Measurements from ENCODE around the gene CDAN1.

CDAN1 gene

DNA sequence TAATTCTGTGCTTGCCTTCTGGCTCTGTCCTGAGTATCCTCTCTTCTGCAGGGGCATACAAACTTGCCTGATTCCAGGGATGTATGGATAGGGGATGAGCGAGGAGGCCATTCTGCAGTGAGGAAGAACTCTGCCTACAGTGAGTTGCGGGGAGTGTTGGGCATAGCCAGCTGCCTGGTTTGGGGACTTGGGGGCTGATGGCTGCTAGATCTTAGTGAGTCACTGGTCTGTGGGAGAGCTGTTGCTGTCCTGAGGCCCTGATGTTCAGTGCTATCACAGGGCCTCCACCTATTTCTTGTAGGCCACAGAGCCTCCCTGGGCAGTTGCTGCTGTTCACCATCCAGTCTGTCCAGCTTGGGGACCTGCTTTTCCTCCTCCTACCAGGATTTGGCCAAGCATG lies 20.3 kb downstream of the CDAN1 start:
- no peak for ATAC-seq (ENCODE audit: low read depth)
- Histone ChIP-seq H3K9me3 (ENCODE audit: severe bottlenecking) (no peaks in the 10 kb centered on the region), H3K4me1 (ENCODE audit: insufficient read depth, poor library complexity, severe bottlenecking) (peaks cover 6% of the 10 kb centered on the region), H3K27ac (ENCODE audit: poor library complexity, severe bottlenecking) (no peak overlapping the region), H3K36me3 (ENCODE audit: low read depth) (no peaks in the 10 kb centered on the region), H3K27me3 (ENCODE audit: insufficient read depth, poor library complexity, severe bottlenecking) (no peaks in the 10 kb centered on the region), H3K4me3 (ENCODE audit: severe bottlenecking) (no peak overlapping the region)
- TF ChIP-seq, protein P1, sequence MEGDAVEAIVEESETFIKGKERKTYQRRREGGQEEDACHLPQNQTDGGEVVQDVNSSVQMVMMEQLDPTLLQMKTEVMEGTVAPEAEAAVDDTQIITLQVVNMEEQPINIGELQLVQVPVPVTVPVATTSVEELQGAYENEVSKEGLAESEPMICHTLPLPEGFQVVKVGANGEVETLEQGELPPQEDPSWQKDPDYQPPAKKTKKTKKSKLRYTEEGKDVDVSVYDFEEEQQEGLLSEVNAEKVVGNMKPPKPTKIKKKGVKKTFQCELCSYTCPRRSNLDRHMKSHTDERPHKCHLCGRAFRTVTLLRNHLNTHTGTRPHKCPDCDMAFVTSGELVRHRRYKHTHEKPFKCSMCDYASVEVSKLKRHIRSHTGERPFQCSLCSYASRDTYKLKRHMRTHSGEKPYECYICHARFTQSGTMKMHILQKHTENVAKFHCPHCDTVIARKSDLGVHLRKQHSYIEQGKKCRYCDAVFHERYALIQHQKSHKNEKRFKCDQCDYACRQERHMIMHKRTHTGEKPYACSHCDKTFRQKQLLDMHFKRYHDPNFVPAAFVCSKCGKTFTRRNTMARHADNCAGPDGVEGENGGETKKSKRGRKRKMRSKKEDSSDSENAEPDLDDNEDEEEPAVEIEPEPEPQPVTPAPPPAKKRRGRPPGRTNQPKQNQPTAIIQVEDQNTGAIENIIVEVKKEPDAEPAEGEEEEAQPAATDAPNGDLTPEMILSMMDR (IDR thresholded peaks at IDR 0.05; ENCODE audit: poor library complexity, severe bottlenecking): no peak
- DNase-seq (ENCODE audit: low spot score): peak; percentile 35

GRCh38 chr15:42716125-42716524 lies 20.8 kb downstream of the CDAN1 start:
- H3K27me3 ChIP-seq (ENCODE audit: insufficient read depth, poor library complexity, severe bottlenecking): no peaks in the 10 kb centered on the region
- H3K4me3 ChIP-seq (ENCODE audit: severe bottlenecking): no peak overlapping the region
- no peaks in the 10 kb centered on the region for H3K36me3 ChIP-seq (ENCODE audit: low read depth)
- H3K27ac ChIP-seq (ENCODE audit: poor library complexity, severe bottlenecking): no peak overlapping the region
- peaks cover 5% of the 10 kb centered on the region for H3K4me1 ChIP-seq (ENCODE audit: insufficient read depth, poor library complexity, severe bottlenecking)
- ATAC-seq (ENCODE audit: low read depth): no peak
- no peak for DNase-seq (ENCODE audit: low spot score)
- TF ChIP-seq, protein P1 (IDR thresholded peaks at IDR 0.05; ENCODE audit: poor library complexity, severe bottlenecking): no peak
- H3K9me3 ChIP-seq (ENCODE audit: severe bottlenecking): no peaks in the 10 kb centered on the region

GRCh38 chr15:42712584-42712983 lies 24.3 kb downstream of the CDAN1 start:
- no peak for ATAC-seq (ENCODE audit: low read depth)
- TF ChIP-seq, protein P1 (IDR thresholded peaks at IDR 0.05; ENCODE audit: poor library complexity, severe bottlenecking): no peak

GRCh38 chr15:42711746-42712145 lies 25.2 kb downstream of the CDAN1 start:
- H3K36me3 ChIP-seq (ENCODE audit: low read depth): no peaks in the 10 kb centered on the region
- TF ChIP-seq, protein P1 (IDR thresholded peaks at IDR 0.05; ENCODE audit: poor library complexity, severe bottlenecking): no peak
- no peaks in the 10 kb centered on the region for H3K9me3 ChIP-seq (ENCODE audit: severe bottlenecking)
- no peaks in the 10 kb centered on the region for H3K4me1 ChIP-seq (ENCODE audit: insufficient read depth, poor library complexity, severe bottlenecking)
- no peak overlapping the region for H3K27ac ChIP-seq (ENCODE audit: poor library complexity, severe bottlenecking)
- H3K4me3 ChIP-seq (ENCODE audit: severe bottlenecking): no peak overlapping the region
- ATAC-seq (ENCODE audit: low read depth): no peak
- H3K27me3 ChIP-seq (ENCODE audit: insufficient read depth, poor library complexity, severe bottlenecking): no peaks in the 10 kb centered on the region
- no peak for DNase-seq (ENCODE audit: low spot score)

More at GRCh38 chr15:42712584-42712983, 24.3 kb downstream of the CDAN1 start:
- no peaks in the 10 kb centered on the region for H3K9me3 ChIP-seq (ENCODE audit: severe bottlenecking)
- H3K27ac ChIP-seq (ENCODE audit: poor library complexity, severe bottlenecking): no peak overlapping the region
- no peaks in the 10 kb centered on the region for H3K27me3 ChIP-seq (ENCODE audit: insufficient read depth, poor library complexity, severe bottlenecking)
- H3K4me1 ChIP-seq (ENCODE audit: insufficient read depth, poor library complexity, severe bottlenecking): no peaks in the 10 kb centered on the region
- H3K36me3 ChIP-seq (ENCODE audit: low read depth): no peaks in the 10 kb centered on the region
- H3K4me3 ChIP-seq (ENCODE audit: severe bottlenecking): no peak overlapping the region
- DNase-seq (ENCODE audit: low spot score): no peak

DNA sequence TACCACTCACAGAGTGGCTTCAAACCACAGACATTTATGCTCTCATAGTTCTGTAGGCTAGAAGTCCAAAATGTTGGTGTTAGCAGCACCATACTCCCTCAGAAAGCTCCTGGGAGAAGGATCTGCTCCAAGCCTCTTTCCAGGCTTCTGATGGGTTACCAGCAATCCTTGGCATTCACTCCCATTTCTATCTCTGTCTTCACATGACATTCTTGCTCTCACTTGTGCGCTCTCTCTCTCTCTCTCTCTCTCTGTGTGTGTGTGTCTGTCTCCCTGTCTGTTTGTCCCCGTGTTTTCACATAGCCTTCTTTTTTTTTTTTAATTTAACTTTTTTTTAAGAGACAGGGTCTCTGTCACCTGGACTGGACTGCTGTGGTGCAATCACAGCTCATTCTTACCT lies 26.3 kb downstream of the CDAN1 start:
- Histone ChIP-seq H3K4me1 (ENCODE audit: insufficient read depth, poor library complexity, severe bottlenecking) (no peaks in the 10 kb centered on the region), H3K27me3 (ENCODE audit: insufficient read depth, poor library complexity, severe bottlenecking) (no peaks in the 10 kb centered on the region), H3K27ac (ENCODE audit: poor library complexity, severe bottlenecking) (no peak overlapping the region), H3K4me3 (ENCODE audit: severe bottlenecking) (no peak overlapping the region), H3K36me3 (ENCODE audit: low read depth) (no peaks in the 10 kb centered on the region), H3K9me3 (ENCODE audit: severe bottlenecking) (no peaks in the 10 kb centered on the region)
- TF ChIP-seq, protein P1 (IDR thresholded peaks at IDR 0.05; ENCODE audit: poor library complexity, severe bottlenecking): no peak
- DNase-seq (ENCODE audit: low spot score) (no peak), ATAC-seq (ENCODE audit: low read depth) (no peak)

All from RWPE2 (cell line).